ENCODE data around the gene WBP1.

DNA sequence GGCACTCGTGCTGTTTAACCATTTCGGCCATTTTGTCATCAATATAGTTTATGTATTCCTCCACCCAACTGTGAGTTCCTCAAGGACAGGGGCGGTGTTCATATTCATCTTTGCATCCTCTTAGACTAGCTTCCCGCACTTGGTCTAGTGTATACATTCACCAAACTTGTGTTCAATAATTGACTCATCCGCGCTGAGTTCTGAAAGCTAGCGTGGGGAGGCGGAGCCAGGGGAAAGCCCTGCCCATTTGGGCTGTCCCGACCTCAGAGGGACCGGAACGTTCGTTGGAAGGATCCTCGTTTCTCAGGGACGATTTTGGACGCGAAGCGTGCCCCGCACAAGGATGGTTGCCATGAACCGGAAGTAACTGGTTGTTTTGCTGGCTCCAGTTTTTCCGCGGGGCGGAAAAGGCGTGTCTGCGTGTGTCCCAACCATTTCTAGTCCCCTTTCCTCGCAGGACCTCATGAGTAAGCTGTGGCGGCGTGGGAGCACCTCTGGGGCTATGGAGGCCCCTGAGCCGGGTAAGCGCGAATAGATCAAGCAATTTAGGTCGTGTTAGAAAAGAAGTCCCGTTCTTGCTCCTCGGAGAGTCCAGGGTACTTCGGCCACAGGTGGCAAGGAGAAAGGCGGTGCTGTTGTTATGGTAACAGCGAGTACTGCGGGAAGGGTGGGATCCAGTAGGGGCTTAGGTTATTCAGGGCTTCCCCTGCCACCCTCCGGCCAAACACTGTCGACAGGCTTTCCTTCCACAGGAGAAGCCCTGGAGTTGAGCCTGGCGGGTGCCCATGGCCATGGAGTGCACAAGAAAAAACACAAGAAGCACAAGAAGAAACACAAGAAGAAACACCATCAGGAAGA lies 3.4 kb upstream of the WBP1 start, which contains the start of gene INO80B:
- TF ChIP-seq, protein P1, sequence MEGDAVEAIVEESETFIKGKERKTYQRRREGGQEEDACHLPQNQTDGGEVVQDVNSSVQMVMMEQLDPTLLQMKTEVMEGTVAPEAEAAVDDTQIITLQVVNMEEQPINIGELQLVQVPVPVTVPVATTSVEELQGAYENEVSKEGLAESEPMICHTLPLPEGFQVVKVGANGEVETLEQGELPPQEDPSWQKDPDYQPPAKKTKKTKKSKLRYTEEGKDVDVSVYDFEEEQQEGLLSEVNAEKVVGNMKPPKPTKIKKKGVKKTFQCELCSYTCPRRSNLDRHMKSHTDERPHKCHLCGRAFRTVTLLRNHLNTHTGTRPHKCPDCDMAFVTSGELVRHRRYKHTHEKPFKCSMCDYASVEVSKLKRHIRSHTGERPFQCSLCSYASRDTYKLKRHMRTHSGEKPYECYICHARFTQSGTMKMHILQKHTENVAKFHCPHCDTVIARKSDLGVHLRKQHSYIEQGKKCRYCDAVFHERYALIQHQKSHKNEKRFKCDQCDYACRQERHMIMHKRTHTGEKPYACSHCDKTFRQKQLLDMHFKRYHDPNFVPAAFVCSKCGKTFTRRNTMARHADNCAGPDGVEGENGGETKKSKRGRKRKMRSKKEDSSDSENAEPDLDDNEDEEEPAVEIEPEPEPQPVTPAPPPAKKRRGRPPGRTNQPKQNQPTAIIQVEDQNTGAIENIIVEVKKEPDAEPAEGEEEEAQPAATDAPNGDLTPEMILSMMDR (conservative IDR thresholded peaks at IDR 0.05 in 1 of 2, IDR thresholded peaks at IDR 0.05 in 1 of 2; ENCODE audit: low read depth in 1 of 2, low read length in 2 of 2): no peak
- no peak for TF ChIP-seq EZH2 (IDR thresholded peaks at IDR 0.05; ENCODE audit: low read length, missing control alignments)

Data from fibroblast of lung (primary cell).